ENCODE measurements around the gene SETDB1. TPM values are rescaled to one million over a fixed set of nuclear protein-coding genes. Genes with fewer than 3 reads are reported as not detected.

SETDB1 gene
- total RNA-seq, 2 donors from 2014 or later = 68.6 to 73.5 TPM

- Histone ChIP-seq H3K27me3 (ENCODE audit: control insufficient read depth, insufficient read depth, low read length, poor library complexity, severe bottlenecking) (no peaks in the 10 kb centered on the region), H3K9me3 (ENCODE audit: control insufficient read depth, low read length) (no peaks in the 10 kb centered on the region), H3K4me1 (ENCODE audit: control insufficient read depth, insufficient read depth, low read length) (no peaks in the 10 kb centered on the region), H3K36me3 (ENCODE audit: control insufficient read depth, insufficient read depth, low read length) (peaks cover 89% of the 10 kb centered on the region), H3K27ac (ENCODE audit: low read depth, low read length) (no peak overlapping the region), H3K4me3 (ENCODE audit: low read length) (no peak overlapping the region), H3K9ac (ENCODE audit: extremely low read depth, low read length, poor library complexity, severe bottlenecking) (no peak overlapping the region)
- TF ChIP-seq CTCF (conservative IDR thresholded peaks at IDR 0.05) = no peak
- no peaks in the 10 kb centered on the region for H3K9me3 Mint-ChIP-seq
- no peak overlapping the region for H3K27ac Mint-ChIP-seq
- H3K36me3 Mint-ChIP-seq (ENCODE audit: low read depth) = peaks cover 80% of the 10 kb centered on the region
- H3K27me3 Mint-ChIP-seq (ENCODE audit: insufficient read depth) = no peaks in the 10 kb centered on the region
- WGBS, 2 experiments (ENCODE audit: insufficient coverage in 1 of 2, insufficient read length in 1 of 2) = 97% methylated on average over 5 of the region's 5 CpGs; no CpG with 5 or more reads in 1 of the 2 experiments
- no peaks in the 10 kb centered on the region for H3K4me1 Mint-ChIP-seq
- no peak for DNase-seq
- no peak overlapping the region for H3K4me3 Mint-ChIP-seq
Measured at GRCh38 chr1:150944856-150945255, 18.7 kb downstream of the SETDB1 start.

GRCh38 chr1:150954708-150955107, 28.5 kb downstream of the SETDB1 start:
- TF ChIP-seq CTCF (conservative IDR thresholded peaks at IDR 0.05) = no peak
- no peaks in the 10 kb centered on the region for H3K9me3 Mint-ChIP-seq
- no peak overlapping the region for H3K27ac Mint-ChIP-seq
- Histone ChIP-seq H3K27ac (ENCODE audit: low read depth, low read length) (no peak overlapping the region), H3K27me3 (ENCODE audit: control insufficient read depth, insufficient read depth, low read length, poor library complexity, severe bottlenecking) (no peaks in the 10 kb centered on the region), H3K4me1 (ENCODE audit: control insufficient read depth, insufficient read depth, low read length) (no peaks in the 10 kb centered on the region), H3K36me3 (ENCODE audit: control insufficient read depth, insufficient read depth, low read length) (peaks cover 71% of the 10 kb centered on the region), H3K9me3 (ENCODE audit: control insufficient read depth, low read length) (no peaks in the 10 kb centered on the region), H3K4me3 (ENCODE audit: low read length) (no peak overlapping the region), H3K9ac (ENCODE audit: extremely low read depth, low read length, poor library complexity, severe bottlenecking) (no peak overlapping the region)
- no peaks in the 10 kb centered on the region for H3K27me3 Mint-ChIP-seq (ENCODE audit: insufficient read depth)
- no peak overlapping the region for H3K4me3 Mint-ChIP-seq
- DNase-seq = no peak
- H3K36me3 Mint-ChIP-seq (ENCODE audit: low read depth) = peaks cover 82% of the 10 kb centered on the region
- H3K4me1 Mint-ChIP-seq = no peaks in the 10 kb centered on the region
- WGBS, 2 experiments (ENCODE audit: insufficient coverage in 1 of 2, insufficient read length in 1 of 2) = 91 to 95% methylated on average over 3 of the region's 3 CpGs

GRCh38 chr1:150955280-150955679, 29.1 kb downstream of the SETDB1 start:
- no peaks in the 10 kb centered on the region for H3K9me3 ChIP-seq (ENCODE audit: control insufficient read depth, low read length)
- Mint-ChIP-seq H3K9me3 (no peaks in the 10 kb centered on the region), H3K36me3 (ENCODE audit: low read depth) (peaks cover 83% of the 10 kb centered on the region), H3K4me1 (no peaks in the 10 kb centered on the region), H3K27me3 (ENCODE audit: insufficient read depth) (no peaks in the 10 kb centered on the region), H3K4me3 (no peak overlapping the region), H3K27ac (no peak overlapping the region)
- no peak for TF ChIP-seq CTCF (conservative IDR thresholded peaks at IDR 0.05)
- no peak for DNase-seq
- no peak overlapping the region for H3K27ac ChIP-seq (ENCODE audit: low read depth, low read length)
- H3K27me3 ChIP-seq (ENCODE audit: control insufficient read depth, insufficient read depth, low read length, poor library complexity, severe bottlenecking) = no peaks in the 10 kb centered on the region
- no peaks in the 10 kb centered on the region for H3K4me1 ChIP-seq (ENCODE audit: control insufficient read depth, insufficient read depth, low read length)
- no peak overlapping the region for H3K4me3 ChIP-seq (ENCODE audit: low read length)
- no peak overlapping the region for H3K9ac ChIP-seq (ENCODE audit: extremely low read depth, low read length, poor library complexity, severe bottlenecking)
- H3K36me3 ChIP-seq (ENCODE audit: control insufficient read depth, insufficient read depth, low read length) = peaks cover 75% of the 10 kb centered on the region
